GM21576 (cell line): Measurements from ENCODE around the gene ADCK2.
A peak's percentile ranks its signal among the peaks of the same experiment; 100 is the strongest.
"Not testable (repeated sequence)": the region's sequence is repeated elsewhere in the genome, so short reads cannot be mapped to it uniquely, and the experiment has no call there.

Experiments
- ATAC-seq: cut with Tn5 transposase; IDR thresholded peaks from one replicate; pipeline ENCODE4 v1.9.1; 2021; ENCODE audit warnings: mild to moderate bottlenecking, moderate library complexity; ENCODE audit not compliant: unreplicated experiment

ADCK2 gene

GRCh38 chr7:140693849-140694248 is 21.1 kb downstream of the ADCK2 start:
- not testable (repeated sequence) for ATAC-seq

GRCh38 chr7:140694592-140694991 is 21.8 kb downstream of the ADCK2 start:
- ATAC-seq = no peak

DNA sequence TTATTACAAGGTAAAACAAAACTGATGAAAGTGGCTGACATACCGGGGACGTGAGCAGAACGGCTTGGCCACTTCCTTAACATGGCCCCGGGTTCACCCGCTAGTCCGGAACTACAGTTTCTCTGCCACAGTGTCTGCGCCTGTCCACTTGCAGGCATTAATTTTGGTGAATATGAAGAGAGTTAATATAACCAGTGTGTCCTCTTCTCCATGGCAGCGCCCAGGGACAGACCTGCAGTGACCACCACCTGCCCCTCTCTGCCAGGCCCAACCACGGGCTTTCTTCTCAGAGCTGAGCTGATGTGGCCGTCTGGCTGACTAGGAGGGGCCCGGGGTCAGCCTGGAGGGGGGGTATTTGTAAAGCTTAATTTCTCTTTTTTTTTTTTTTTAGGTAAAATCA is 22.6 kb downstream of the ADCK2 start:
- ATAC-seq = no peak

DNA sequence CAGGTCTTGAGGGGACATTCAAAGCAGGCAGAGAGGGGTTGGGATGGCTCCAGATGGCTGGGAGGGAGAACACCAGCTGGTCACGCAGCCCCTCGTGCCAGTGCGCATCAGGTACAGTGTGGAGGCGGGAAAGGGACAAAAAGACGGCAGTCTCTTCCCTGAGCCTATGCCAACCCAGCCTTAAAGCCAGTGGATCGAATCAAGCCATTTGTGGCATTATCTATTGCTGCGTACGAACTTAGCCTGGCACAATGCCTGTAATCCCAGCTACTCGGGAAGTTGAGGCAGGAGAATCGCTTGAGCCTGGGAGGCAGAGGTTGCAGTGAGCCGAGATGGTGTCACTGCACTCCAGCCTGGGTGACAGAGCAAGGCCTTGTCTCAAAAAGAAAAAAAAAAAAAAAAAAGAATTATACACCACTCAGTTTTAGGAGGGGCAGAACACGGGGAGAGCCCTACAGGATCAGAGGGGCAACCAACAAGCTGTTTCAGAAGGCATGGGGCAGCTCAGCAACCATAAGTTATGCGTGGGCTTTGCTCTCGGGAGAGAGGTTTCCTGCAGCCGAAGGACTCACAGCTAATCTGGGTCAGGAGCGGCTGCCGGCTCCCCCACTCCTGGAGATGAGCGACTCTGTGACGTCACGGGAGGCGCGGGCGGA is 23.4 kb downstream of the ADCK2 start:
- no peak for ATAC-seq

GRCh38 chr7:140696680-140697446 is 24.1 kb downstream of the ADCK2 start, which contains the start of gene NDUFB2:
NDUFB2 (plus strand) TSS chr7:140696708; CDS start chr7:140696745, 37 bp downstream.
- peak; percentile 90 for ATAC-seq

DNA sequence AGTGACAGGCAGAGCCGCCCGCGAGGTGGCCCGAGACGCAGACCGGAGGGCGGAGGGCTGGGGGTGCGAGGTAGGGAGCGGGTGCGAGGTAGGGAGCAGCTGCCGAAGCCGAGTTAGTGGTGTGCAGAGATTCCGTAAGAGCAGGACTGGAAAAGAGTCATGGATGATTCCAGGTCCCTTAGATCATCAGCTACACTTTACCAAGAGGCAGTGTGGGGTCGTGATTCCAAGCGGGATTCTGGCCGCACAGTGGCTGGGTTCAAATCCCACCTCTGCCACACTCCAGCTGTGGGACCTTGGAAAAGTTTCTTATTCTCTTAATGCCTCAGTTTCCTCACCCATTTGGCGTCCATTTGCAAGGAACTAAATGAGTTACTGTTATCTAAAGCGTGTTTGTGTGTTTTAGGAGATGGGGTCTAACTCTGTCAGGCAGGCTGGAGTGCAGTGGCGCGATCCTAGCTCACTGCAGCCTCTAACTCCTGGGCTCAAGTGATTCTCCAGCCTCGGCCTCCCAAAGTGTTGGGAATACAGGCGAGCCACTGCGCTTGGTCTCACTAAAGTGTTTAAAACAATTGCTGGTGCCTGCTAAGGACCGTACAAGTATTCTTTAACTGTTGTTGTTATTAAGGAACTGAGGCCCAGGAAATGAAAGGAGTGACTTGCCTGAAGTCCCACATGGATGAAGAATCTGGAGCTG is 24.9 kb downstream of the ADCK2 start:
- no peak for ATAC-seq

DNA sequence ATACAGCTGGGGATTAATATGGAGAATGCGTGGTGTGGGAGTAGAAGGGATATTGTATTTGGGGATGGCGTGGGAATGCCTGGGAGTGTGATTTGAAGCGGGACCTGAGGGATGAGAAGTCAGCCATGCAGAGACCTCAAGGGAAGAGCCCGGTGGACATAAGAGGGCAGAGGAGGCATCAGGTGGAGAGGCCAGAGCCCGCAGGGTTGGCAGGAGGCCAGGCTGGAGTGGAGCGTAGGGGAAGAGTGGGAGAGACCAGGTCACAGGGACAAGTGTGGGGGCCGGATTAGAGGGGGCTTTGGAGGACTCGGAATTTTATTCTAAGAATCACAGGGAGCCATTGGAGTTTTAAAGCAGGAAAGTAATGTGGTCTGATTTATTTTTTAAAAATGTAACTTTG is 25.7 kb downstream of the ADCK2 start:
- no peak for ATAC-seq

DNA sequence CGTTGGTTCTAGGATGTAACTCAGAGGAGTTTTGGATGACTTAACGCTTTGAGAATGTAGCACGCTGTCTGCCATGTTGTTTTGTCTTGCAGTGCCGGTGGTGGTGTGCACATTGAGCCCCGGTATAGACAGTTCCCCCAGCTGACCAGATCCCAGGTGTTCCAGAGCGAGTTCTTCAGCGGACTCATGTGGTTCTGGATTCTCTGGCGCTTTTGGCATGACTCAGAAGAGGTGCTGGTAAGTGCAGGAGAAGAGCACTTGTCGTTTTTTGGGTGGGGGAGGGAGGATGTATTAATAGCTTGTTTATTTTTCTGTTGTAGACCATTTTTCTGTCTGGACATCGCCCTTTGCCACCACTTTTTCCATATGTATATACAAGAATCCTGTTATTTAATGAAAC is 30.0 kb downstream of the ADCK2 start:
- ATAC-seq = no peak

- ATAC-seq = no peak
Measured at GRCh38 chr7:140704205-140704604, 31.5 kb downstream of the ADCK2 start.

GRCh38 chr7:140707132-140707531 is 34.4 kb downstream of the ADCK2 start:
- ATAC-seq = no peak

- not testable (repeated sequence) for ATAC-seq
Measured at GRCh38 chr7:140708764-140709163, 36.0 kb downstream of the ADCK2 start.

DNA sequence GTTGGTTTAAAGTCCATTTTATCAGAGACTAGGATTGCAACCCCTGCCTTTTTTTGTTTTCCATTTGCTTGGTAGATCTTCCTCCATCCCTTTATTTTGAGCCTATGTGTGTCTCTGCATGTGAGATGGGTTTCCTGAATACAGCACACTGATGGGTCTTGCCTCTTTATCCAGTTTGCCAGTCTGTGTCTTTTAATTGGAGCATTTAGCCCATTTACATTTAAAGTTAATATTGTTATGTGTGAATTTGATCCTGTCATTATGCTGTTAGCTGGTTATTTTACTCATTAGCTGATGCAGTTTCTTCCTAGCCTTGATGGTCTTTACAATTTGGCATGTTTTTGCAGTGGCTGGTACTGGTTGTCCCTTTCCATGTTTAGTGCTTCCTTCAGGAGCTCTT is 39.6 kb downstream of the ADCK2 start:
- not testable (repeated sequence) for ATAC-seq

DNA sequence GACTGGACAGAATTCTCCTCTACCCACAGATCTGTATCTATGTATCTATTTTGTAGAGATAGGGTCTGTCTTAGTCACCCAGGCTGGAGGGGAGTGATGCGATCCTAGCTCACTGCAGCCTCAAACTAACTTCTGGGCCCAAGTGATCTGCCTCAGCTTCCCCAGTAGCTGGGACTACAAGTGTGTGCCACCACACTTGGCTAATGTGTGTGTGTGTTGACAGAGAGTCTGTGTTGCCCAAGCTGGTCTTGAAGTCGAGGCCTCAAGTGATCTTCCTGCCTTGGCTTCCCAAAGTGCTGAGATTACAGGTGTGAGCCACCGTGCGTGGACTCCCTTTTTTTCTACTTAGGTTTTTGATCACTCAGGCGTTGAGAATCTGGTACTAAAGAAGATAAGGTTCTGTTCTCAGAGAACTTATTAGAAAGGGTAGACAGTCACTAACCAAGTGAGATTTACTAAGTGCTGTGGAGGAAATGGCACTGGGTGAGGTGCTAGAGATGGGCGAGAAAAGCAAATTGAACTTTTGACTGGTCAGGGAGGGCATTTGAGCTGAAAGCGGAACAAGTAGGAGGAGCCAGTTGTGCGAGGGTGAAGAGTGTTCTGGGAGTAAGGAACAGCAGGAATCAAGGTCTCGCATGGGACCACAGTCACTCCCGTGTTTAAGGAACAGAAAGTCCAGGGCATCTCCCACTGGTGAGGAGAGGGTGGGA is 41.7 kb downstream of the ADCK2 start:
- no peak for ATAC-seq

- no peak for ATAC-seq
Measured at GRCh38 chr7:140719721-140720120, 47.0 kb downstream of the ADCK2 start.

DNA sequence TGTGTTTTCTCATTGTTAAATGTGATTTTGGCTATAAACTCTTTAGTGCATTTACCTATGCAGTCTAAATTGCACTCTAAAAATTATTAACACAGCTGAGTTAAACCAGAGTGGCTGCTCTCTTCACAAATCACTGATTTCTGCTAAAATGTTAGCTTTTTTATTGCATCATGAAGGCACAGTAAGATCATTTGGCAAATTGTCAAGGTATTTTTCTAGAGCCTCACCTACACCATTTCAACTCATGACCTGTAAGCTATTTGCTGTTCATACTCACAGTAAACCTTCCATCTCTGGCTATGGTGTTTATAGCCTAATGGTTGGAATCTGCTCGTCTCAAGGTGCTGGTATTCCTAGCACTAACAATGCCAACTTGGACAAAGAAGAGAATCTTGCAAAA is 49.5 kb downstream of the ADCK2 start:
- ATAC-seq = no peak

DNA sequence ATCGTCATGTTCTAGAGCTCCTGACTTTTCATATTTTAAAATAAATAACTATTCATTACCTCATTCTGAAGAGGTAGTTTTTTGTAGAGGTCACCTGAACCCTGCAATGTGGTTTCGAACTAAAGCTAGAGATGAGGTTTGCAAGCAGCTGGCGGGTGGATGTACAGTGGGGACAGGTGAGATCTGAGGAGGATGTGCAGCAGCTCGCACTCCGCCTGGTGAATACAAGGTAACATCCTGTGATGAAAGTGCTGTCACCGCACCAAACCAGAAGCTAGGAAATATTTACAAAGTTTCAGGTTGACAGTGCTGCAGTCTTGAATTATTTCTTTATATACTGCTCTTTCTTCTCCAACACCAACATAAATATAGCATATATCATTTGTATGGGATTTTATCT is 50.3 kb downstream of the ADCK2 start:
- no peak for ATAC-seq

DNA sequence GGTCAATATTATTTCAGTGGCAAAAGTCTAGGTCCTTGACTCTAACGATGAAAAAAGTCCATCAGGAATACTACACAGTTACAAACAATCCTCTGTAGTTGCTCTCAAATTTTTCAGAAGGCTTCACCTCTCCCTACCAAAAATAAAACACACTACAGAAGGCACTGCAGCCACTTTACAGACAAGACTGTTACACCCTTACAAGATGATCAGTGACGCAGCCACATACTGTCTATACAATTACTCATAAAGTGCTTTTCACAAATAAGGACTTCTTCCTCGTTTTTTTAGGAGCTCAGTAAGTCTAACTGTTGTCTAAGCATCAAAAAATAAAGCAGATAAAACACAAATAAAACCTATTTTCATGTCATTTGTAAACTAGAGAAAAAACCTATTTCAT is 50.8 kb downstream of the ADCK2 start:
- ATAC-seq = no peak

- ATAC-seq = no peak
Measured at GRCh38 chr7:140724706-140725105, 52.0 kb downstream of the ADCK2 start.

DNA sequence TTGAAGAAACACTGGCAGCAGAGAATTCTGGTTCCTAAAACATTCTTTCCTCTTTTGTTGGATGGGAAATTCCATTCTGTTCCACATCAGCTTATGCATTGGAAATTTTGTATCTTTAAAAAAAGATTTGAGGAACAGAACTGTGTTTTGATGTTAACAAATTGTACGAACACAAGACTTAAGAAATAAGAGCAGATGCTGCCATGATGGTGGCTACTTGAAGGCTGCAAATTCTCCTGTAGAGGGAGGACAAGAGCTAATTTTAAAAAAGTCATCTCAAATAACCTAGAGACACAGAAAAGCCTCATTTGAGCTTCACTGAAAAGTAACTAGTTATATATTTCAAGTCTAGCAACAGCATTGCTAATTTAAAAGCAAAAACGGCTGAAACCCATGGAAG is 53.5 kb downstream of the ADCK2 start:
- no peak for ATAC-seq

- no peak for ATAC-seq
Measured at GRCh38 chr7:140732416-140732815, 59.7 kb downstream of the ADCK2 start.

- no peak for ATAC-seq
Measured at GRCh38 chr7:140734096-140734495, 61.4 kb downstream of the ADCK2 start.
